Nephron (organoid): ENCODE results near the gene RASA3.

Experiments used
- H3K27ac Mint-ChIP-seq, 3 experiments: 2 replicates each; pipeline ENCODE4 v1.8.0; 2020; ENCODE audit warnings: mixed read lengths in 3 of 3, mild to moderate bottlenecking in 2 of 3, moderate library complexity in 1 of 3
- H3K27me3 Mint-ChIP-seq: 2 replicates; pipeline ENCODE4 v1.8.0; 2021; ENCODE audit warnings: low read depth, mild to moderate bottlenecking, moderate library complexity, mixed read lengths
- H3K36me3 Mint-ChIP-seq: 2 replicates; pipeline ENCODE4 v1.8.0; 2020; ENCODE audit warnings: low read depth, mixed read lengths
- H3K4me1 Mint-ChIP-seq: 2 replicates; pipeline ENCODE4 v1.8.0; 2020; ENCODE audit warnings: mixed read lengths
- H3K4me3 Mint-ChIP-seq, 3 experiments: 2 replicates each; pipeline ENCODE4 v1.8.0; 2020; ENCODE audit warnings: mild to moderate bottlenecking in 3 of 3, mixed read lengths in 3 of 3, moderate library complexity in 2 of 3
- H3K9me3 Mint-ChIP-seq: 2 replicates; pipeline ENCODE4 v1.8.0; 2020; ENCODE audit warnings: mixed read lengths
- CTCF ChIP-seq, 3 experiments: fragments of 200-600 bp; sonication (generic); IDR thresholded peaks; one replicate each; pipeline ENCODE4 v1.5.0; 2021; ENCODE audit warnings: antibody characterized with exemption in 3 of 3; ENCODE audit not compliant: unreplicated experiment in 3 of 3

The RASA3 gene

GRCh38 chr13:114042066-114042815 lies 90.2 kb downstream of the RASA3 start:
- Mint-ChIP-seq H3K27ac (peak overlapping the region in 1 of 3 experiments; percentile 26), H3K36me3 (peaks cover 30% of the 10 kb centered on the region), H3K9me3 (peaks cover 3% of the 10 kb centered on the region), H3K27me3 (no peaks in the 10 kb centered on the region), H3K4me1 (peaks cover 40% of the 10 kb centered on the region), H3K4me3 (no peak overlapping the region)
- TF ChIP-seq CTCF (IDR thresholded peaks at IDR 0.05; ENCODE audit: unreplicated experiment in 3 of 3) = no peak

- Mint-ChIP-seq H3K27ac (no peak overlapping the region), H3K36me3 (peaks cover 32% of the 10 kb centered on the region), H3K4me3 (no peak overlapping the region), H3K4me1 (peaks cover 37% of the 10 kb centered on the region), H3K27me3 (no peaks in the 10 kb centered on the region), H3K9me3 (peaks cover 3% of the 10 kb centered on the region)
- TF ChIP-seq CTCF (IDR thresholded peaks at IDR 0.05; ENCODE audit: unreplicated experiment in 3 of 3) = no peak
Observed at GRCh38 chr13:114041493-114041892, 90.9 kb downstream of the RASA3 start.

GRCh38 chr13:114039471-114040141 lies 92.8 kb downstream of the RASA3 start:
- Mint-ChIP-seq H3K9me3 (no peaks in the 10 kb centered on the region), H3K36me3 (peaks cover 27% of the 10 kb centered on the region)

GRCh38 chr13:114038900-114039299 lies 93.5 kb downstream of the RASA3 start:
- peaks cover 41% of the 10 kb centered on the region for H3K4me1 Mint-ChIP-seq
- TF ChIP-seq CTCF (IDR thresholded peaks at IDR 0.05; ENCODE audit: unreplicated experiment in 3 of 3) = no peak
- H3K9me3 Mint-ChIP-seq = no peaks in the 10 kb centered on the region
- peaks cover 3% of the 10 kb centered on the region for H3K27me3 Mint-ChIP-seq
- no peak overlapping the region for H3K27ac Mint-ChIP-seq
- no peak overlapping the region for H3K4me3 Mint-ChIP-seq
- H3K36me3 Mint-ChIP-seq = peaks cover 25% of the 10 kb centered on the region

More at GRCh38 chr13:114039471-114040141, 92.8 kb downstream of the RASA3 start:
- H3K4me1 Mint-ChIP-seq = peaks cover 37% of the 10 kb centered on the region
- no peak for TF ChIP-seq CTCF (IDR thresholded peaks at IDR 0.05; ENCODE audit: unreplicated experiment in 3 of 3)
- H3K4me3 Mint-ChIP-seq = no peak overlapping the region
- no peak overlapping the region for H3K27ac Mint-ChIP-seq
- peaks cover 3% of the 10 kb centered on the region for H3K27me3 Mint-ChIP-seq

GRCh38 chr13:114038211-114038613 lies 94.2 kb downstream of the RASA3 start:
- H3K36me3 Mint-ChIP-seq = peaks cover 23% of the 10 kb centered on the region
- peaks cover 3% of the 10 kb centered on the region for H3K27me3 Mint-ChIP-seq
- H3K9me3 Mint-ChIP-seq = no peaks in the 10 kb centered on the region
- no peak overlapping the region for H3K4me3 Mint-ChIP-seq
- peaks cover 39% of the 10 kb centered on the region for H3K4me1 Mint-ChIP-seq
- no peak overlapping the region for H3K27ac Mint-ChIP-seq
- TF ChIP-seq CTCF (IDR thresholded peaks at IDR 0.05; ENCODE audit: unreplicated experiment in 3 of 3) = no peak
